Lung (tissue), 12 donors: ENCODE data around the gene PRKCE. TPM values are rescaled to one million over a fixed set of nuclear protein-coding genes. Genes with fewer than 3 reads are reported as not detected.

Source experiments
- ATAC-seq: fragments of 200-7000 bp; cut with Tn5 transposase; one replicate; pipeline ENCODE4 v1.9.1; 2020; ENCODE audit warnings: moderate number of reproducible peaks; ENCODE audit not compliant: insufficient read depth, low FRiP score
- DNase-seq, 3 donors: peaks; one replicate each; pipeline ENCODE4 v3.0.0-alpha.2; 2013 to 2017
- H3K27ac ChIP-seq, 2 donors: one replicate each; pipeline ENCODE4 v1.5.1; 2013; ENCODE audit warnings: mild to moderate bottlenecking in 2 of 2, moderate library complexity in 2 of 2, control low read depth in 1 of 2, inconsistent platforms in 1 of 2, low read depth in 1 of 2, low read length in 1 of 2
- H3K27me3 ChIP-seq, 3 donors: one replicate each; pipeline ENCODE4 v1.5.1; 2013; ENCODE audit warnings: low read length in 2 of 3; ENCODE audit not compliant: control insufficient read depth in 3 of 3, insufficient read depth in 3 of 3
- H3K36me3 ChIP-seq, 4 donors: one replicate each; pipeline ENCODE4 v1.5.1; 2013; ENCODE audit warnings: low read length in 4 of 4, mild to moderate bottlenecking in 1 of 4, moderate library complexity in 1 of 4; ENCODE audit not compliant: control insufficient read depth in 4 of 4, insufficient read depth in 4 of 4
- H3K4me1 ChIP-seq, 5 donors: one replicate each; pipeline ENCODE4 v1.5.1; 2013; ENCODE audit warnings: low read length in 5 of 5, mild to moderate bottlenecking in 2 of 5, moderate library complexity in 1 of 5; ENCODE audit not compliant: control insufficient read depth in 5 of 5, insufficient read depth in 5 of 5
- H3K4me3 ChIP-seq: one replicate; pipeline ENCODE4 v1.5.1; 2013; ENCODE audit warnings: mild to moderate bottlenecking, control low read depth, moderate library complexity
- H3K9ac ChIP-seq, 2 donors: one replicate each; pipeline ENCODE4 v1.5.1; 2013; ENCODE audit warnings: low read length in 2 of 2, control low read depth in 1 of 2; ENCODE audit not compliant: insufficient read depth in 1 of 2
- H3K9me3 ChIP-seq, 4 donors: one replicate each; pipeline ENCODE4 v1.5.1; 2013; ENCODE audit warnings: low read length in 3 of 4, mild to moderate bottlenecking in 1 of 4, moderate library complexity in 1 of 4; ENCODE audit not compliant: control insufficient read depth in 4 of 4, insufficient read depth in 3 of 4
- CTCF ChIP-seq: IDR thresholded peaks from 2 replicates; pipeline ENCODE4 v1.5.1; 2012; ENCODE audit warnings: mild to moderate bottlenecking; ENCODE audit errors: control extremely low read depth, extremely low read depth
- WGBS, 2 donors: extraction: QIAGEN DNeasy Blood & Tissue Kit; methylation state at CpG; one replicate each; pipeline ENCODE4 v1.1.7; 2013; 5-methylcytosine and 5-hydroxymethylcytosine counted together
- polyA plus RNA-seq, 2 donors: library from polyadenylated mRNA; stranded (reverse); fragments of 200-250 nt; gene quantifications; one replicate each; pipeline ENCODE4 v1.2.1, GENCODE V29; 2013
- total RNA-seq, 2 donors: library from RNA; depleted of rRNA in 1 of 2; stranded (reverse); fragments of >200 nt in 1 of 2; gene quantifications; one replicate each; pipeline ENCODE4 v1.2.1, GENCODE V29; 2014 to 2021
- donor health status: control.
- donor health status: control.
- donor health status: Bipolar disorder and iron deficiency.
- donor health status: healthy.
- donor health status: DM: yes; HTN: yes; CAD: no.

PRKCE gene
- total and polyA plus RNA-seq, 4 donors = 12.5 to 82.2 (median 32.1) TPM

- Histone ChIP-seq H3K4me3 (no peak overlapping the region), H3K36me3 (no peaks in the 10 kb centered on the region), H3K27ac (no peak overlapping the region), H3K4me1 (peaks cover 0 to 6% (median 3%) of the 10 kb centered on the region in 5 donors), H3K9me3 (peaks cover 0 to 4% (median 0%) of the 10 kb centered on the region in 4 donors), H3K9ac (no peak overlapping the region), H3K27me3 (no peaks in the 10 kb centered on the region)
- ATAC-seq (no peak), DNase-seq (no peak)
- TF ChIP-seq CTCF = no peak
These were observed 178.8 kb downstream of the PRKCE start for GRCh38 chr2:45830322-45830721.

GRCh38 chr2:45833301-45833967 lies 182.0 kb downstream of the PRKCE start:
- no peaks in the 10 kb centered on the region for H3K27me3 ChIP-seq
- no peak for TF ChIP-seq CTCF
- peaks cover 0 to 4% (median 0%) of the 10 kb centered on the region in 4 donors for H3K9me3 ChIP-seq
- no peak for ATAC-seq
- no peak for DNase-seq
- H3K27ac ChIP-seq = no peak overlapping the region
- H3K36me3 ChIP-seq = no peaks in the 10 kb centered on the region
- no peak overlapping the region for H3K4me3 ChIP-seq
- 62 to 63% methylated on average over 3 of the region's 3 CpGs for WGBS, 2 donors
- H3K4me1 ChIP-seq = peaks cover 0 to 5% (median 0%) of the 10 kb centered on the region in 5 donors
- no peak overlapping the region for H3K9ac ChIP-seq

GRCh38 chr2:45833968-45834344 lies 182.5 kb downstream of the PRKCE start:
- WGBS, 2 donors = 37 to 49% methylated on average over 3 of the region's 3 CpGs
- no peak for DNase-seq
- ATAC-seq = no peak

More at GRCh38 chr2:45833968-45834344, 182.5 kb downstream of the PRKCE start:
- Histone ChIP-seq H3K4me1 (peaks cover 0 to 5% (median 0%) of the 10 kb centered on the region in 5 donors), H3K9me3 (peaks cover 0 to 4% (median 0%) of the 10 kb centered on the region in 4 donors), H3K4me3 (no peak overlapping the region), H3K27me3 (no peaks in the 10 kb centered on the region), H3K36me3 (no peaks in the 10 kb centered on the region), H3K27ac (no peak overlapping the region), H3K9ac (no peak overlapping the region)
- TF ChIP-seq CTCF = no peak
